Stimulated activated CD4-positive, alpha-beta T cell treated with anti-CD3 and anti-CD28 coated beads, Interleukin-12 subunit alpha, Interleukin-12 subunit beta, amount 100 ng/mL, for 24 hours (primary cell): ENCODE measurements around the gene ITCH.
"Not testable (repeated sequence)": the region's sequence is repeated elsewhere in the genome, so short reads cannot be mapped to it uniquely, and the experiment has no call there.

Experiments
- DNase-seq, 2 experiments: peaks; one replicate each; pipeline ENCODE4 v3.0.0-alpha.2; 2020; ENCODE audit warnings: low read depth in 2 of 2

The ITCH gene

GRCh38 chr20:34363062-34363464 lies at the start of gene ITCH:
Gene ITCH (plus strand): TSS chr20:34363273. CDS start chr20:34393812, 30,539 bp downstream.
- DNase-seq, result peak; percentile 84 to 89

DNA sequence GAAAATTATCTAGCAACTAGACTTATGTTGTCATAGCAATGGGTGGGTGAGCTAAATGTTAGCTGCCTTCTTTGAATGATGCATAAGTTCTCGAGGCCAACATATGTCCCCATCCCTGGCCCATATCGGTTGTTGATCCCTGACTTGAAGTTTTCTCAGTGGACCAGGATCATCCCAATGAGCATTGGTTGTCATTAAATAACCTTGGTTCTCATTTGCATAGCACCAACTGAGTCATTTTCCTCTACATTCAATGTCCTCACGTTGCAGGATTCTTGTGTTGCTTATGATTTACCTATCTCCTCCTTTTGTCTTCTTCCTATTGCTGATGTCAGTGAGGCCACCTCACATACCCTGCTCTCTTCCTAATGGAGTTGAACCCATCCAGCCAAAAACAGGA lies 47.8 kb upstream of the ITCH start:
- DNase-seq, result no peak

- no peak for DNase-seq
Measured at GRCh38 chr20:34316196-34316814, 46.8 kb upstream of the ITCH start.

DNA sequence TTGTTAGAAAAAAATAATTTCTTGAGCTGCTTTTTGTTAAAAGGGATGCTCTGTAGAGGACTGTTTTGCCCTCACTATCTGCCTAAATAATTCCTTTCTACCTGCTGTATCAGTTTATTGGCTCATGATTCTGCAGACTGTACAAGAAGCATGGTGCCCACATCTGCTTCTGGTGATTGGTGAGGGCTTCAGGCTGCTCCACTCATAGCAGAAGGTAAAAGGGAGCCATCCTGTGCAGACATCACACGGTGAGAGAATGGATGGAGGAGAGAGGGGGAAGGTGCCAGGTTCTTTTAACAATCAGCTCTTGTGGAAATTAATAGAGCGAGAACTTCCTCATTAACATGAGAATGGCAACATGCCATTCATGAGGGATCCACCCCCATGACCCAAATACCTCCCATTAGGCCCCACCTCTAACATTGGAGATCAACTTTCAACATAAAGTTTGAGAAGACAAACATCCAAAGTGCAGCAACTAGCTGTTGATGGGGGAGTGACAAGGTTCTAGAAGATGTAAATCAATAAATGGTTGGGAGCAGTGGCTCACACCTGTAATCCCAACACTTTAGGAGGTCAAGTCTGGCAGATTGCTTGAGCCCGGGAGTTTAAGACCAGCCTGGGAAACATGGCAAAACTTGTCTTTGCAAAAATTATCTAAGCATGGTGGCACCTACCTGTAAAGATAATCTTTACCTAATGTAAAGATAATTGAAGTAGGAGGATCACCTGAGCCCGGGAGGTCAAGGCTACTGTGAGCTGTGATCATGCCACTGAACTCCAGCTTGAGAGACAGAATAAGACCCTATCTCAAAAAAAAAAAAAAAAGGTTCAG lies 44.2 kb upstream of the ITCH start:
- no peak for DNase-seq

GRCh38 chr20:34320861-34321260 lies 42.2 kb upstream of the ITCH start:
- no peak for DNase-seq

GRCh38 chr20:34322267-34323105 lies 40.6 kb upstream of the ITCH start:
- no peak for DNase-seq

DNA sequence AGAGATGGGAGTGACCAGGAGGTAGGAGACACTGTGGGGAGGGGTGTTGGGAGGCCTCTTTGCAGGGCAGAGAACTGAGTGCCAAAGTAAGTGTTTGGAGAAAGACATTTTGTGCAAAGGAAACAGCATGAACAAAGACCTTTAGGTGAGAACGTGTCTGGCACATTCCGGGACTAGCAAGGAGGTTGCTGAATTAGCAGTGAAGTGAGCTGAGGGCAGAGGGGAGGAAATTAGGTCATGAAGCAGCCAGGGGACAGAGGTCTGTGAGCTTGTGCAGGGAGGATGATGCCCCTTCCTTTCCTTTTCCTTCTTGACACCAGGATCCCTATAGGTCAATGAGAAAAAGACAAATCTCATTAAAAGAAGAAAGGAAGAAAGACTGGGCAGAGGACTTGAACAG lies 38.5 kb upstream of the ITCH start:
- DNase-seq, result no peak

GRCh38 chr20:34328207-34328606 lies 34.9 kb upstream of the ITCH start:
- DNase-seq, result not testable (repeated sequence)

DNA sequence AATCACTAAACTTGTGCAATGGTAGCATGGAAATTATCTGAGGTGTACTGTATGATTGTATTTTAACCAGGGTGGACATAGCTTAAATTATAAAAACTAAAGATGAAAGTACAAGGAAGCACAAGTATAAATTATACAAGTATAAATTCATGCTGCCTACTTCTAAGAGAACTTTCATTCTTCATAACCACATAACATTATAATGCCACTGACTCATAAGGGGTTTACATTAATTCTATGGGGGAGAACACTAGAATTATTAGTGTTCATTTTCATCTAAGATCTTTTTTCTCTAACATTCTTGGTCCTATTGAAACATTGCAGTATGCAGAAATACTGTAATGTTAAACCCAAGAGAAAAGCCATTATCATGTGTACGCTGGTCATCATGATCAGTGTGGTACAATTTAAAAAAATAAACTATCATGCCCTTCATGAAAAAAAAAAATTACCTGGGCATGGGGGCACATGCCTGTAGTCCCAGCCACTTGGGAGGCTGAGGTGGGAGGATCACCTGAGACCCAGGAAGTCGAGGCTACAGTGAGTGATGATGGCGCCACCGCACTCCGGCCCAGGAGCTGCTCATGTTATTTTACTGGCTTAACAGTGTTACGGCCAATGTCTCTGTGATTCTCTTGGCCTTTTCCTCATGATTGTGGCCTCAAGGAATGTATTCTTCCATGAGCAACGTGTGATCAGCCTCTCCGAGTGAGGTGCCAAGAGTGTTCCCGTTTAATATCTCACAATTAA lies 34.0 kb upstream of the ITCH start:
- DNase-seq, result no peak

DNA sequence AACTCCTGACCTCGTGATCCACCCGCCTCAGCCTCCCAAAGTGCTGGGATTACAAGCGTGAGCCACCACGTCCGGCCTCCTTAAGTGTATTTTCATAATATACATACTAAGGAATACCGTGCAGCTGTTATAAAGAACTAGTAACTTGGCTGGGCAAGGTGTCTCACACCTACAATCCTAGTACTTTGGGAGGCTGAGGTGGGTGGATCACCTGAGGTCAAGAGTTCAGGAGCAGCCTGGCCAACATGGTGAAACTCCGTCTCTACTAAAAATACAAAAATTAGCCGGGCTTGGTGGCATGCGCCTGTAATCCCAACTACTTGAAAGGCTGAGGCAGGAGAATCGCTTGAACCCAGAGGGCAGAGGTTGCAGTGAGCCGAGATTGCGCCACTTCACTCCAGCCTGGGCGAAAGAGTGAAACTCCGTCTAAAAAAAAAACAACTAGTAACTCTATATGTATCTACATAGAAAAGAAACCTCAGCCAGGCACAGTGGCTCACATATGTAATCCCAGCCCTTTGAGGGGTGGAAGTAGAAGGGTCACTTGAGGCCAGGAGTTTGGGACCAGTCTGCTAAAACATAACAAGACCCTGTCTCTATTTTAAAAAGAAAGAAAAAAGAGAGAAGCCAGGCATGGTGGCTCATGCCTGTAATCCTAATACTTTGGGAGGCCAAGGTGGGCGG lies 32.1 kb upstream of the ITCH start:
- not testable (repeated sequence) for DNase-seq

GRCh38 chr20:34331838-34332237 lies 31.2 kb upstream of the ITCH start:
- DNase-seq, result no peak

GRCh38 chr20:34332262-34332920 lies 30.7 kb upstream of the ITCH start:
- DNase-seq, result no peak

DNA sequence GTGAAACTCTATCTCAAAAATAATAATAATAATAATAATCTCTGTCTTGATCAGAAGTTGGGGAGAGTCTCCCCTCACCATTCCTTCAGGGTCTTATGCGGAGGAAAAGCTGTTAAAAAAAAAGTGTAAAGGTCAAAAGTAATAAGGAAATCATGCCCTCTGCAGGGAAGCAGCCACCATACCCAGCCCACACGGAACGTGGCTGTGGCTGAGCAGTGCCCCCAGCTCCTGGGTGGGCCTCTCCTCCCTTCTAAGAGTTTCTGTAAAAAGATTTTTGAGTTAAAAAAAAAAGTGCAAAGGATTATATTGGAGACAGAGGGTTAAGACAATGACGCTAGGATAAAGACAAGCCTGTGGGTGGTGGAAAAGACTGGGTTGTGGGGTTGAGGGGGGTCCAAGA lies 29.3 kb upstream of the ITCH start:
- no peak for DNase-seq

DNA sequence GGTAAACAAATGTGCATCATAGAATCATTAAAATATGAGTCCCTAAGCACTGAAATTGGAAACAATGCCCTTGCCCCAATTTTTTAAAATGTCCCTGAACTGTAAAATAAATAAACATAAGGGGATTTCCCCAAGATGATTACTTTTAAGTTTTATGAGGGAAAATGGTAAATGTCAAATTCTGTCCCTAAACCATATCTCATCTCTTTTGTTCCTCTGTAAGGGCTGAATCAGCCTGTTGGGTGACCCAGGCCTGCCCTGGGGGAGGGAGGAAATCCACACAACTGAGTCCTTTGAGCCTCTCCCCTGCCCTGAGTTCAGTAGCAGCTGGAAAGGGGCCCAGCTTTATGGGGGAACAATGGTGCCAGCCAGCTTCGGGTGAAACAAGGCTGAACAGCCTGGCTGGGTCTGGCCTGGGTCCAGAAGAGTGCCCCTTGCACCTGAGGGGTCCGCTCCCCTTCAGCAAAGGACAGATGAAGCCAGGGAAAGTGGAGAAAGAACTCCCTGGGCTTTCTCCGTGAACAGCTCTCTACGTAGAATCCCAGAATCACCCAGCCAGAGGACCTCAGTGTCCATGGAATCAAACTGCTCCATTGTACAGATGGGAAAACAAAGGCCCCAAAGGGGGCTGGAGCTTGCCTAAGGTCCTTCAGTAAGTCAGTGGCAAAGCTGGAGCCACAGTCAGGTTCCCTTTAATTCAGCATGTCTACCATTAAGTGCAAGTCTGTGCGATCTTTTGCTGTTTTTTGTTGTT lies 28.2 kb upstream of the ITCH start:
- DNase-seq, result no peak

GRCh38 chr20:34337544-34337943 lies 25.5 kb upstream of the ITCH start:
- DNase-seq, result no peak

GRCh38 chr20:34337982-34338726 lies 24.9 kb upstream of the ITCH start:
- DNase-seq, result no peak

DNA sequence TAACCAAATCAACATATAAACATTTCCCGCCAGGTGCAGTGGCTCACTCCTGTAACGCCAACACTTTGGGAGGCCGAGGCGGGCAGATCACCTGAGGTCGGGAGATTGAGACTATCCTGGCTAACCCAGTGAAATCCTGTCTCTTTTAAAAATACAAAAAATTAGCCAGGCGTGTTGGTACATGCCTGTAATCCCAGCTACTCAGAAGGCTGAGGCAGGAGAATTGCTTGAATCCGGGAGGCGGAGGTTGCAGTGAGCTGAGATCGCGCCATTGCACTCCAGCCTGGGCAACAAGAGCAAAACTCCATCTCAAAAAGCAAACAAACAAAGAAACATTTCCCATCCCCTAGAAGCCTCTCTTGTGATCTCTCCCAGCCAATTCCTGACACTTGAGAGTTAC lies 22.3 kb upstream of the ITCH start:
- not testable (repeated sequence) for DNase-seq

DNA sequence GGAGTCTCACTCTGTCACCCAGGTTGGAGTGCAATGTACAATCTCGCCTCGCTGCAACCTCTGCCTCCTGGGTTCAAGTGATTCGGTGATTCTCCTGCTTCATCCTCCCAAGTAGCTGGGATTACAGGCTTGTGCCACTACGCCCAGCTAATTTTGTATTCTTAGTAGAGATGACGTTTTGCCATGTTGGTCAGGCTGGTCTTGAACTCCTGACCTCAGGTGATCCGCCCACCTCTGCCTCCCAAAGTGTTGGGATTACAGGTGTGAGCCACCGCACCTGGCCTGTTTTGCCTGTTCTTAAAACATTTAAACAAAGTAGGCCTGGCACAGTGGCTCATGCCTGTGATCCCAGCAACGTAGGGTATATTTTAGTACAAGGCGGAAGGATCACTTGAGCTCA lies 21.9 kb upstream of the ITCH start:
- DNase-seq, result not testable (repeated sequence)
